Measurements from ENCODE around the gene TRIM44. TPM values are rescaled to one million over a fixed set of nuclear protein-coding genes. Genes with fewer than 3 reads are reported as not detected.

TRIM44 gene
- total and polyA plus RNA-seq, 10 of the 15 experiments (the other 5 are each of a cell fraction or from before 2014, with no cell fraction given) = 6.7 to 93.0 (median 27.6) TPM

- TF ChIP-seq IRF5 (IDR thresholded peaks at IDR 0.05; ENCODE audit: borderline replicate concordance) = no peak
- TF ChIP-seq POU2F2 (IDR thresholded peaks at IDR 0.05; ENCODE audit: borderline replicate concordance, low read depth, low read length) = no peak
- no peak for TF ChIP-seq CEBPZ (IDR thresholded peaks at IDR 0.05; ENCODE audit: low read depth, low read length)
Observed at GRCh38 chr11:35785287-35786167, 123.0 kb downstream of the TRIM44 start (continued).

GRCh38 chr11:35786188-35786587 is 123.6 kb downstream of the TRIM44 start:
- no peak for FAIRE-seq
- peaks cover 3% of the 10 kb centered on the region; the same call in 1 of the 2 replicates for H4K20me1 ChIP-seq (ENCODE audit: control insufficient read depth, insufficient read depth)
- ChIA-PET CTCF (interaction anchor here (0.6 to 3.7 kb wide), 5 partner anchors 11 to 170 kb away, joined by 3 to 26 read pairs (median 3); no protein-coding TSS in a partner anchor), RAD21 (ENCODE audit: unreplicated experiment) (interaction anchor here (1.0 to 2.9 kb wide), 7 partner anchors 13 to 70 kb away, joined by 3 to 10 read pairs (median 4); no protein-coding TSS in a partner anchor), SMC1A (ENCODE audit: uncharacterized antibody, unreplicated experiment) (interaction anchor here (0.8 to 3.7 kb wide), 7 partner anchors 15 to 73 kb away, joined by 3 to 21 read pairs (median 6); no protein-coding TSS in a partner anchor), POLR2A (no interaction called here)
- DNase-seq (ENCODE audit: low read depth, low spot score) = no peak
- in situ Hi-C loops (cut with MboI) = no loop called here
- peaks cover 1 to 3% of the 10 kb centered on the region in 2 experiments; a peak in 1 of 4 replicates for H3K36me3 ChIP-seq (ENCODE audit: control insufficient read depth in 2 of 2, insufficient read depth in 2 of 2, low read length in 1 of 2)
- intact Hi-C loops (cut with micrococcal nuclease; ENCODE audit: unreplicated experiment) = no loop called here
- ATAC-seq = no peak; the same call in 2 of the 3 replicates
- H3K9me3 ChIP-seq (replicated peaks; ENCODE audit: control insufficient read depth, insufficient read depth, low read length) = no peaks in the 10 kb centered on the region
- H3K4me1 ChIP-seq (ENCODE audit: control insufficient read depth, insufficient read depth, low read length) = peaks cover 17% of the 10 kb centered on the region
- no peak overlapping the region for H2AFZ ChIP-seq (ENCODE audit: control insufficient read depth, low read depth, low read length)
- no peak overlapping the region for H3K4me2 ChIP-seq (ENCODE audit: control insufficient read depth, insufficient read depth)
- H3K9ac ChIP-seq (ENCODE audit: control insufficient read depth, insufficient read depth, low read length) = no peak overlapping the region
- H3K27ac ChIP-seq (ENCODE audit: control insufficient read depth, insufficient read depth) = no peak overlapping the region
- H3K79me2 ChIP-seq (ENCODE audit: control insufficient read depth, insufficient read depth, low read length) = peaks cover 10% of the 10 kb centered on the region
- no TSS peak for BruUV-seq (replicated peaks)
- H3K4me3 ChIP-seq = no peak overlapping the region
- H3K27me3 ChIP-seq (replicated peaks in 1 of 2; ENCODE audit: control insufficient read depth in 2 of 2, insufficient read depth in 2 of 2, low read length in 1 of 2) = no peaks in the 10 kb centered on the region
- no peak for TF ChIP-seq KLF5 (IDR thresholded peaks at IDR 0.05; ENCODE audit: partially characterized antibody)
- no peak for TF ChIP-seq CTCF (IDR thresholded peaks at IDR 0.05 in 2 of 3, conservative IDR thresholded peaks at IDR 0.05 in 1 of 3; ENCODE audit: control insufficient read depth in 2 of 3, extremely low read depth in 1 of 3, insufficient read depth in 1 of 3, low read depth in 3 of 3, low read length in 3 of 3)
- TF ChIP-seq WRNIP1 (IDR thresholded peaks at IDR 0.05; ENCODE audit: borderline replicate concordance, low read depth, low read length) = no peak
- TF ChIP-seq E2F4 (IDR thresholded peaks at IDR 0.05; ENCODE audit: low read depth, low read length) = no peak
- no peak for TF ChIP-seq EED (IDR thresholded peaks at IDR 0.05; ENCODE audit: low read depth)
- no peak for TF ChIP-seq RCOR1 (conservative IDR thresholded peaks at IDR 0.05; ENCODE audit: low read depth, low read length)
- TF ChIP-seq HCFC1 (IDR thresholded peaks at IDR 0.05; ENCODE audit: low read length) = no peak
- no peak for TF ChIP-seq BCL3 (IDR thresholded peaks at IDR 0.05; ENCODE audit: borderline replicate concordance, insufficient read depth, low read depth, low read length, poor library complexity, severe bottlenecking)
